HG03469 (cell line): Measurements from ENCODE around the gene SYNPO2.
"Not testable (repeated sequence)": the region's sequence is repeated elsewhere in the genome, so short reads cannot be mapped to it uniquely, and the experiment has no call there.

Experiments
- ATAC-seq: cut with Tn5 transposase; IDR thresholded peaks from one replicate; pipeline ENCODE4 v1.9.1; 2021; ENCODE audit warnings: mild to moderate bottlenecking, moderate library complexity, moderate number of reproducible peaks; ENCODE audit not compliant: unreplicated experiment

The SYNPO2 gene

GRCh38 chr4:118994030-118994429, 105.4 kb downstream of the SYNPO2 start:
- no peak for ATAC-seq

GRCh38 chr4:118995693-118996391, 107.2 kb downstream of the SYNPO2 start:
- no peak for ATAC-seq

- ATAC-seq = no peak
Measured at GRCh38 chr4:118997601-118998000, 108.9 kb downstream of the SYNPO2 start.

- ATAC-seq = no peak
Measured at GRCh38 chr4:118999919-119000318, 111.3 kb downstream of the SYNPO2 start.

- ATAC-seq = no peak
Measured at GRCh38 chr4:119000400-119000799, 111.7 kb downstream of the SYNPO2 start.

- no peak for ATAC-seq
Measured at GRCh38 chr4:119002476-119002875, 113.8 kb downstream of the SYNPO2 start.

- ATAC-seq = not testable (repeated sequence)
Measured at GRCh38 chr4:119003001-119003400, 114.3 kb downstream of the SYNPO2 start.

GRCh38 chr4:119005928-119006460, 117.3 kb downstream of the SYNPO2 start:
- ATAC-seq = no peak

- no peak for ATAC-seq
Measured at GRCh38 chr4:119008761-119009160, 120.1 kb downstream of the SYNPO2 start.

GRCh38 chr4:119010221-119010620, 121.6 kb downstream of the SYNPO2 start:
- ATAC-seq = not testable (repeated sequence)

GRCh38 chr4:119010909-119011606, 122.4 kb downstream of the SYNPO2 start:
- ATAC-seq = no peak

GRCh38 chr4:119011607-119011988, 122.9 kb downstream of the SYNPO2 start:
- ATAC-seq = no peak

- ATAC-seq = no peak
Measured at GRCh38 chr4:119014658-119015057, 126.0 kb downstream of the SYNPO2 start.

GRCh38 chr4:119016636-119017035, 128.0 kb downstream of the SYNPO2 start:
- ATAC-seq = no peak

- ATAC-seq = no peak
Measured at GRCh38 chr4:119017636-119018035, 129.0 kb downstream of the SYNPO2 start.

GRCh38 chr4:119020158-119020557, 131.5 kb downstream of the SYNPO2 start:
- ATAC-seq = no peak

- ATAC-seq = not testable (repeated sequence)
Measured at GRCh38 chr4:119022520-119022919, 133.9 kb downstream of the SYNPO2 start.

GRCh38 chr4:119024102-119024501, 135.4 kb downstream of the SYNPO2 start:
- ATAC-seq = no peak

- ATAC-seq = no peak
Measured at GRCh38 chr4:119025420-119025819, 136.8 kb downstream of the SYNPO2 start.

GRCh38 chr4:119025916-119026661, 137.4 kb downstream of the SYNPO2 start:
- no peak for ATAC-seq

GRCh38 chr4:119026662-119027444, 138.2 kb downstream of the SYNPO2 start:
- ATAC-seq = no peak
